Epithelial cell of esophagus (primary cell): ENCODE measurements around the gene BZW2.
A peak's percentile ranks its signal among the peaks of the same experiment; 100 is the strongest.

Experiments
- DNase-seq: peaks from one replicate; pipeline ENCODE4 v3.0.0; 2010; ENCODE audit warnings: low read depth
- H3K4me3 ChIP-seq: 2 replicates; pipeline ENCODE4 v1.5.1; 2011; ENCODE audit warnings: mild to moderate bottlenecking, low read length, control low read depth
- TF ChIP-seq, protein P1 (sequence below): IDR thresholded peaks from 2 replicates; pipeline ENCODE4 v1.5.1; 2011; ENCODE audit warnings: low read depth, mild to moderate bottlenecking, low read length, control low read depth, inconsistent platforms; ENCODE audit not compliant: insufficient read depth; ENCODE audit errors: missing control alignments

The BZW2 gene

GRCh38 chr7:16644636-16645592 lies 1.1 kb upstream of the BZW2 start:
- peak; percentile 32 for DNase-seq

GRCh38 chr7:16646472-16647072 lies 591 bp downstream of the BZW2 start:
- TF ChIP-seq, protein P1, sequence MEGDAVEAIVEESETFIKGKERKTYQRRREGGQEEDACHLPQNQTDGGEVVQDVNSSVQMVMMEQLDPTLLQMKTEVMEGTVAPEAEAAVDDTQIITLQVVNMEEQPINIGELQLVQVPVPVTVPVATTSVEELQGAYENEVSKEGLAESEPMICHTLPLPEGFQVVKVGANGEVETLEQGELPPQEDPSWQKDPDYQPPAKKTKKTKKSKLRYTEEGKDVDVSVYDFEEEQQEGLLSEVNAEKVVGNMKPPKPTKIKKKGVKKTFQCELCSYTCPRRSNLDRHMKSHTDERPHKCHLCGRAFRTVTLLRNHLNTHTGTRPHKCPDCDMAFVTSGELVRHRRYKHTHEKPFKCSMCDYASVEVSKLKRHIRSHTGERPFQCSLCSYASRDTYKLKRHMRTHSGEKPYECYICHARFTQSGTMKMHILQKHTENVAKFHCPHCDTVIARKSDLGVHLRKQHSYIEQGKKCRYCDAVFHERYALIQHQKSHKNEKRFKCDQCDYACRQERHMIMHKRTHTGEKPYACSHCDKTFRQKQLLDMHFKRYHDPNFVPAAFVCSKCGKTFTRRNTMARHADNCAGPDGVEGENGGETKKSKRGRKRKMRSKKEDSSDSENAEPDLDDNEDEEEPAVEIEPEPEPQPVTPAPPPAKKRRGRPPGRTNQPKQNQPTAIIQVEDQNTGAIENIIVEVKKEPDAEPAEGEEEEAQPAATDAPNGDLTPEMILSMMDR, result no peak
- peak; percentile 35 for DNase-seq
- peak overlapping the region; percentile 86 for H3K4me3 ChIP-seq

More at GRCh38 chr7:16644636-16645592, 1.1 kb upstream of the BZW2 start:
- TF ChIP-seq, protein P1, result no peak
- H3K4me3 ChIP-seq, result peak overlapping the region; percentile 74

- DNase-seq, result no peak
- TF ChIP-seq, protein P1, result no peak
- peak overlapping the region; percentile 86 for H3K4me3 ChIP-seq
These were observed 1.5 kb downstream of the BZW2 start for GRCh38 chr7:16647435-16647960.

GRCh38 chr7:16648551-16648950 lies 2.6 kb downstream of the BZW2 start:
- peak overlapping the region; percentile 9 for H3K4me3 ChIP-seq
- TF ChIP-seq, protein P1, result no peak
- DNase-seq, result no peak

DNA sequence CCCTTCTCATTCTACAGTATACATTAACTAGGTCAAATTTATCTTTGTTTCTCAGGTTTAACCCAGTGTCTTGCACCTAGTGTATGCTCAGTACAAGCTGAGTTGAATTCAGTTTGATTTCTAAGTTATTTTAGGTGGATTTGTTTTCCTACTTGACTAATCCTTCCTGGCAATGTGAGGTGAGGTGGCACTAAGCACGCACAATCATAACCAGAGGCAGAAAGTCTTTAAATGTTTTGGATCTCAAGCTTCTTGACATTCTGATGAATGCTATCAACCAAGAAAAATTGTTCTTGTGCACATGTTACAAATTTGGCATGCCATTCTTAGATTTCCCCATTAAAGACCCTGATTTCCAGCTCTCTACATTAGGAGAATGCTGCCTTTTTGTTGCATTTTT lies 3.2 kb downstream of the BZW2 start:
- TF ChIP-seq, protein P1, result no peak
- DNase-seq, result peak; percentile 57
- no peak overlapping the region for H3K4me3 ChIP-seq

DNA sequence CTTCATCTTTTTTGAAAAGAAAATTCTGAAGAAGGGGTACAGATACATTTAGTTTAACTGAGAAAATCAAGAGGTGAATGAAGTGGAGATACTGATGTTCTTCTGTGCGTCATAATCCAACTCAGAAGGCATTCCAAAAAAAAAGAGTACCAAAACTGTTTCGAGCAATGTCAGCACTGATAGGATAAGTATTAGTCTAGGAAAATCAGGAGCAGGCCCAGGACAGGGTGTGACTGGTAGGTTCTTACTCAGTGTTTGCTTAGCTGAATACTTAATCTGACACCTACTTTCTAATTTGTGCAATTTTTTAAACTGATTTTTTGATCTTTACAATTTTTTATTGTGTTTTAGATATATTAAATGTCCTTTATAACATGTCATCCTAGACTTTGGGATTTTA lies 4.3 kb downstream of the BZW2 start:
- peak; percentile 73 for DNase-seq
- TF ChIP-seq, protein P1, result no peak
- no peak overlapping the region for H3K4me3 ChIP-seq
